Measurements from ENCODE around the gene HHAT.

The HHAT gene

GRCh38 chr1:210663730-210664573 lies 335.2 kb downstream of the HHAT start:
- Mint-ChIP-seq H3K27me3 (no peaks in the 10 kb centered on the region), H3K4me3 (no peak overlapping the region), H3K27ac (no peak overlapping the region), H3K4me1 (peaks cover 10% of the 10 kb centered on the region), H3K9me3 (no peaks in the 10 kb centered on the region)
- no peak for DNase-seq
- ATAC-seq: no peak

- ATAC-seq (no peak), DNase-seq (no peak)
- no peaks in the 10 kb centered on the region for H3K27me3 Mint-ChIP-seq
- H3K4me1 Mint-ChIP-seq: no peaks in the 10 kb centered on the region
- no peak overlapping the region for H3K4me3 Mint-ChIP-seq
- no peaks in the 10 kb centered on the region for H3K9me3 Mint-ChIP-seq
- no peak overlapping the region for H3K27ac Mint-ChIP-seq
Measured at GRCh38 chr1:210669951-210670350, 341.2 kb downstream of the HHAT start.

GRCh38 chr1:210674151-210674550 lies 345.4 kb downstream of the HHAT start:
- Mint-ChIP-seq H3K27me3 (no peaks in the 10 kb centered on the region), H3K9me3 (no peaks in the 10 kb centered on the region), H3K4me3 (no peak overlapping the region), H3K27ac (no peak overlapping the region), H3K4me1 (no peaks in the 10 kb centered on the region)
- DNase-seq: no peak
- ATAC-seq: no peak

- ATAC-seq (no peak), DNase-seq (no peak)
- Mint-ChIP-seq H3K27me3 (no peaks in the 10 kb centered on the region), H3K4me3 (no peak overlapping the region), H3K4me1 (no peaks in the 10 kb centered on the region), H3K27ac (no peak overlapping the region), H3K9me3 (no peaks in the 10 kb centered on the region)
Measured at GRCh38 chr1:210676539-210676938, 347.8 kb downstream of the HHAT start.

GRCh38 chr1:210677533-210677932 lies 348.8 kb downstream of the HHAT start:
- no peaks in the 10 kb centered on the region for H3K9me3 Mint-ChIP-seq
- ATAC-seq (no peak), DNase-seq (no peak)
- H3K27ac Mint-ChIP-seq: no peak overlapping the region
- no peak overlapping the region for H3K4me3 Mint-ChIP-seq
- no peaks in the 10 kb centered on the region for H3K4me1 Mint-ChIP-seq
- no peaks in the 10 kb centered on the region for H3K27me3 Mint-ChIP-seq

- no peaks in the 10 kb centered on the region for H3K9me3 Mint-ChIP-seq
- H3K27me3 Mint-ChIP-seq: no peaks in the 10 kb centered on the region
- DNase-seq: no peak
- H3K4me3 Mint-ChIP-seq: no peak overlapping the region
- no peak overlapping the region for H3K27ac Mint-ChIP-seq
- no peaks in the 10 kb centered on the region for H3K4me1 Mint-ChIP-seq
- ATAC-seq: no peak
Measured at GRCh38 chr1:210678306-210678705, 349.6 kb downstream of the HHAT start.

GRCh38 chr1:210681158-210681557 lies 352.5 kb downstream of the HHAT start:
- DNase-seq (no peak), ATAC-seq (no peak)
- Mint-ChIP-seq H3K4me1 (peaks cover 20% of the 10 kb centered on the region), H3K27me3 (no peaks in the 10 kb centered on the region), H3K4me3 (no peak overlapping the region), H3K9me3 (no peaks in the 10 kb centered on the region), H3K27ac (no peak overlapping the region)

- Mint-ChIP-seq H3K27ac (no peak overlapping the region), H3K27me3 (no peaks in the 10 kb centered on the region), H3K4me1 (peaks cover 30% of the 10 kb centered on the region), H3K9me3 (no peaks in the 10 kb centered on the region), H3K4me3 (no peak overlapping the region)
- ATAC-seq (no peak), DNase-seq (no peak)
Measured at GRCh38 chr1:210683403-210684047, 354.8 kb downstream of the HHAT start.

GRCh38 chr1:210684466-210685294 lies 356.0 kb downstream of the HHAT start:
- Mint-ChIP-seq H3K4me1 (peaks cover 36% of the 10 kb centered on the region), H3K9me3 (no peaks in the 10 kb centered on the region), H3K27me3 (no peaks in the 10 kb centered on the region), H3K27ac (peak overlapping the region in 1 of 2 donors; percentile 54), H3K4me3 (no peak overlapping the region)
- DNase-seq: peak in 1 of 2 donors; percentile 24
- peak; percentile 70 for ATAC-seq

GRCh38 chr1:210685295-210685650 lies 356.6 kb downstream of the HHAT start:
- no peak for ATAC-seq
- H3K27ac Mint-ChIP-seq: peak overlapping the region in 1 of 2 donors; percentile 54
- no peak overlapping the region for H3K4me3 Mint-ChIP-seq
- H3K4me1 Mint-ChIP-seq: peaks cover 36% of the 10 kb centered on the region
- H3K27me3 Mint-ChIP-seq: no peaks in the 10 kb centered on the region
- H3K9me3 Mint-ChIP-seq: no peaks in the 10 kb centered on the region
- DNase-seq: no peak

- peaks cover 36% of the 10 kb centered on the region for H3K4me1 Mint-ChIP-seq
- no peak for ATAC-seq
- no peak overlapping the region for H3K27ac Mint-ChIP-seq
Measured at GRCh38 chr1:210686841-210687240, 358.1 kb downstream of the HHAT start.

GRCh38 chr1:210687582-210688279 lies 359.0 kb downstream of the HHAT start:
- no peak overlapping the region for H3K4me3 Mint-ChIP-seq
- DNase-seq: no peak
- no peaks in the 10 kb centered on the region for H3K27me3 Mint-ChIP-seq
- H3K9me3 Mint-ChIP-seq: no peaks in the 10 kb centered on the region
- H3K27ac Mint-ChIP-seq: peak overlapping the region in 1 of 2 donors; percentile 6
- peaks cover 44% of the 10 kb centered on the region for H3K4me1 Mint-ChIP-seq
- ATAC-seq: no peak

More at GRCh38 chr1:210686841-210687240, 358.1 kb downstream of the HHAT start:
- no peaks in the 10 kb centered on the region for H3K27me3 Mint-ChIP-seq
- no peak overlapping the region for H3K4me3 Mint-ChIP-seq
- H3K9me3 Mint-ChIP-seq: no peaks in the 10 kb centered on the region
- no peak for DNase-seq

GRCh38 chr1:210688512-210689234 lies 360.0 kb downstream of the HHAT start:
- no peaks in the 10 kb centered on the region for H3K27me3 Mint-ChIP-seq
- H3K9me3 Mint-ChIP-seq: no peaks in the 10 kb centered on the region
- DNase-seq: no peak
- peaks cover 52% of the 10 kb centered on the region for H3K4me1 Mint-ChIP-seq
- ATAC-seq: peak; percentile 66
- peak overlapping the region in 1 of 2 donors; percentile 2 for H3K4me3 Mint-ChIP-seq
- H3K27ac Mint-ChIP-seq: peak overlapping the region; percentile 72 to 85

GRCh38 chr1:210689826-210690225 lies 361.1 kb downstream of the HHAT start:
- no peak for ATAC-seq
- DNase-seq: no peak
- Mint-ChIP-seq H3K9me3 (no peaks in the 10 kb centered on the region), H3K27me3 (no peaks in the 10 kb centered on the region), H3K4me3 (no peak overlapping the region), H3K27ac (peak overlapping the region in 1 of 2 donors; percentile 32), H3K4me1 (peaks cover 43% of the 10 kb centered on the region)

- ATAC-seq: no peak
- H3K9me3 Mint-ChIP-seq: no peaks in the 10 kb centered on the region
- DNase-seq: no peak
Measured at GRCh38 chr1:210690236-210690635, 361.5 kb downstream of the HHAT start.

More at GRCh38 chr1:210690236-210690635, 361.5 kb downstream of the HHAT start:
- Mint-ChIP-seq H3K4me3 (no peak overlapping the region), H3K27me3 (no peaks in the 10 kb centered on the region), H3K4me1 (peaks cover 39% of the 10 kb centered on the region), H3K27ac (peak overlapping the region; percentile 20 to 60)

Data from stimulated activated naive CD8-positive, alpha-beta T cell treated with anti-CD3 and anti-CD28 coated beads, Interleukin-15, amount 100 ng/mL, for 72 hours (primary cell).